H9 (cell line): ENCODE results near the gene RNF220. TPM values are rescaled to one million over a fixed set of nuclear protein-coding genes. Genes with fewer than 3 reads are reported as not detected.

Experiments
- DNase-seq: peaks from one replicate; pipeline ENCODE4 v3.0.0-alpha.2; 2017
- H2AFZ ChIP-seq: one replicate; pipeline ENCODE4 v1.6.1; 2013; ENCODE audit warnings: mild to moderate bottlenecking, low read length, control low read depth, moderate library complexity
- H2AK5ac ChIP-seq: 2 replicates; pipeline ENCODE4 v1.6.1; 2013; ENCODE audit warnings: low read length, control low read depth, mixed read lengths; ENCODE audit not compliant: insufficient read length
- H2BK120ac ChIP-seq: one replicate; pipeline ENCODE4 v1.6.1; 2013; ENCODE audit warnings: low read depth, mild to moderate bottlenecking, low read length, control low read depth, inconsistent platforms; ENCODE audit not compliant: poor library complexity, severe bottlenecking
- H2BK12ac ChIP-seq: 2 replicates; pipeline ENCODE4 v1.6.1; 2013; ENCODE audit warnings: low read length, control low read depth, mixed read lengths, low read depth; ENCODE audit not compliant: insufficient read length
- H2BK15ac ChIP-seq: 2 replicates; pipeline ENCODE4 v1.6.1; 2013; ENCODE audit warnings: low read depth, low read length, control low read depth
- H2BK20ac ChIP-seq: one replicate; pipeline ENCODE4 v1.6.1; 2013; ENCODE audit warnings: low read depth, mild to moderate bottlenecking, low read length, control low read depth, inconsistent platforms; ENCODE audit not compliant: poor library complexity, severe bottlenecking
- H2BK5ac ChIP-seq: 2 replicates; pipeline ENCODE4 v1.6.1; 2013; ENCODE audit warnings: low read length, control low read depth, mixed read lengths; ENCODE audit not compliant: insufficient read length
- H3K14ac ChIP-seq: 2 replicates; pipeline ENCODE4 v1.6.1; 2013; ENCODE audit warnings: low read length, control low read depth; ENCODE audit not compliant: insufficient read depth
- H3K18ac ChIP-seq: 2 replicates; pipeline ENCODE4 v1.6.1; 2013; ENCODE audit warnings: low read depth, mild to moderate bottlenecking, mixed read lengths, low read length, control low read depth; ENCODE audit not compliant: insufficient read length
- H3K23ac ChIP-seq: 2 replicates; pipeline ENCODE4 v1.6.1; 2013; ENCODE audit warnings: low read length, control low read depth, mixed read lengths, low read depth; ENCODE audit not compliant: insufficient read length
- H3K23me2 ChIP-seq: 2 replicates; pipeline ENCODE4 v1.6.1; 2013; ENCODE audit warnings: low read depth, mild to moderate bottlenecking, mixed read lengths, low read length, control low read depth; ENCODE audit not compliant: insufficient read length, poor library complexity, severe bottlenecking
- H3K27ac ChIP-seq: 2 replicates; pipeline ENCODE4 v1.5.1; 2013; ENCODE audit warnings: low read length, control low read depth, mixed read lengths, low read depth; ENCODE audit not compliant: insufficient read length
- H3K27me3 ChIP-seq: 2 replicates; pipeline ENCODE4 v1.6.1; 2013; ENCODE audit warnings: low read length, control low read depth, inconsistent platforms; ENCODE audit not compliant: insufficient read depth
- H3K4ac ChIP-seq: 2 replicates; pipeline ENCODE4 v1.6.1; 2013; ENCODE audit warnings: low read depth, mild to moderate bottlenecking, control low read depth, inconsistent platforms, low read length, moderate library complexity
- H3K4me1 ChIP-seq: 2 replicates; pipeline ENCODE4 v1.6.1; 2013; ENCODE audit warnings: low read length, control low read depth, inconsistent platforms; ENCODE audit not compliant: insufficient read depth
- H3K4me2 ChIP-seq: 2 replicates; pipeline ENCODE4 v1.6.1; 2013; ENCODE audit warnings: low read length, control low read depth, mixed read lengths; ENCODE audit not compliant: insufficient read length, insufficient read depth
- H3K56ac ChIP-seq: 2 replicates; pipeline ENCODE4 v1.6.1; 2013; ENCODE audit warnings: low read depth, mild to moderate bottlenecking, mixed read lengths, low read length, control low read depth; ENCODE audit not compliant: insufficient read length
- H3K79me1 ChIP-seq: 2 replicates; pipeline ENCODE4 v1.6.1; 2013; ENCODE audit warnings: low read depth, mild to moderate bottlenecking, moderate library complexity, low read length, control low read depth, inconsistent platforms; ENCODE audit not compliant: insufficient read depth, poor library complexity, severe bottlenecking
- H3K79me2 ChIP-seq: 2 replicates; pipeline ENCODE4 v1.6.1; 2013; ENCODE audit warnings: low read length, control low read depth, inconsistent platforms; ENCODE audit not compliant: insufficient read depth
- H3K9ac ChIP-seq: 2 replicates; pipeline ENCODE4 v1.6.1; 2013; ENCODE audit warnings: low read length, control low read depth, mixed read lengths; ENCODE audit not compliant: insufficient read length; ENCODE audit errors: extremely low read depth
- H3K9me3 ChIP-seq: one replicate; pipeline ENCODE4 v1.6.1; 2013; ENCODE audit warnings: low read depth, low read length, inconsistent platforms; ENCODE audit not compliant: control insufficient read depth
- H3T11ph ChIP-seq: one replicate; pipeline ENCODE4 v1.6.1; 2013; ENCODE audit warnings: mild to moderate bottlenecking, low read length, control low read depth, inconsistent platforms
- H4K20me1 ChIP-seq: one replicate; pipeline ENCODE4 v1.6.1; 2013; ENCODE audit not compliant: control insufficient read depth, insufficient read length, insufficient read depth
- H4K5ac ChIP-seq: 2 replicates; pipeline ENCODE4 v1.6.1; 2013; ENCODE audit warnings: low read depth, mild to moderate bottlenecking, mixed read lengths, low read length, control low read depth; ENCODE audit not compliant: insufficient read length
- H4K8ac ChIP-seq: replicated peaks from 2 replicates; pipeline ENCODE4 v1.6.1; 2013; ENCODE audit warnings: low read length, control low read depth, mixed read lengths, low read depth; ENCODE audit not compliant: insufficient read length
- H4K91ac ChIP-seq: 2 replicates; pipeline ENCODE4 v1.6.1; 2013; ENCODE audit warnings: low read depth, mild to moderate bottlenecking, moderate library complexity, mixed read lengths, low read length, control low read depth; ENCODE audit not compliant: insufficient read length
- H3K27ac Mint-ChIP-seq, 3 experiments: 2 replicates in 2 of 3; 3 replicates in 1 of 3; pipeline ENCODE4 v1.8.0; 2020 to 2021; ENCODE audit warnings: mixed read lengths in 3 of 3, mild to moderate bottlenecking in 1 of 3, moderate library complexity in 1 of 3
- H3K27me3 Mint-ChIP-seq: 2 replicates; pipeline ENCODE4 v1.8.0; 2021; ENCODE audit warnings: low read depth, mild to moderate bottlenecking, moderate library complexity, mixed read lengths
- H3K36me3 Mint-ChIP-seq, 3 experiments: 2 replicates in 2 of 3; 3 replicates in 1 of 3; pipeline ENCODE4 v1.8.0; 2020 to 2021; ENCODE audit warnings: low read depth in 3 of 3, mixed read lengths in 3 of 3; ENCODE audit not compliant: insufficient read depth in 1 of 3
- H3K4me1 Mint-ChIP-seq, 2 experiments: 2 replicates each; pipeline ENCODE4 v1.8.0; 2020; ENCODE audit warnings: mixed read lengths in 2 of 2
- H3K4me3 Mint-ChIP-seq, 2 experiments: 2 replicates in 1 of 2; 3 replicates in 1 of 2; pipeline ENCODE4 v1.8.0; 2020 to 2021; ENCODE audit warnings: mild to moderate bottlenecking in 2 of 2, mixed read lengths in 2 of 2, moderate library complexity in 1 of 2
- H3K9me3 Mint-ChIP-seq, 2 experiments: 2 replicates in 1 of 2; 3 replicates in 1 of 2; pipeline ENCODE4 v1.8.0; 2020; ENCODE audit warnings: mild to moderate bottlenecking in 2 of 2, mixed read lengths in 2 of 2, moderate library complexity in 1 of 2
- WGBS: extraction: QIAGEN DNeasy Blood & Tissue Kit; methylation state at CpG from one replicate; pipeline ENCODE4 v1.1.7; 2013; ENCODE audit warnings: missing lambda C conversion rate, low lambda C conversion rate, mixed read lengths; ENCODE audit not compliant: insufficient read length; ENCODE audit errors: extremely low coverage; 5-methylcytosine and 5-hydroxymethylcytosine counted together
- total RNA-seq: library from RNA; stranded (reverse); gene quantifications from 2 replicates; pipeline ENCODE4 v1.2.1, GENCODE V29; 2021
- TF ChIP-seq, protein P1 (sequence below): fragments of 200-600 bp; sonication (generic); conservative IDR thresholded peaks from 3 replicates; pipeline ENCODE4 v1.8.0; 2021; ENCODE audit warnings: antibody characterized with exemption, mild to moderate bottlenecking

RNF220 gene
- total RNA-seq, 1 experiment from 2014 or later = 109 TPM

GRCh38 chr1:44401256-44402228 lies 3.5 kb upstream of the RNF220 start:
- no peak for DNase-seq
- Histone ChIP-seq H2BK5ac (no peak overlapping the region), H3K9me3 (no peaks in the 10 kb centered on the region), H3K27ac (no peak overlapping the region), H3K14ac (no peak overlapping the region), H2BK12ac (no peak overlapping the region), H3K56ac (no peak overlapping the region), H3K23me2 (peaks cover 10% of the 10 kb centered on the region), H3K4me2 (no peak overlapping the region), H4K20me1 (no peaks in the 10 kb centered on the region), H3K79me1 (no peaks in the 10 kb centered on the region), H2AFZ (no peak overlapping the region), H2BK20ac (no peak overlapping the region), H2BK15ac (no peak overlapping the region), H3K23ac (no peak overlapping the region), H3K4me1 (no peaks in the 10 kb centered on the region; the same call in 1 of the 2 replicates), H2BK120ac (no peak overlapping the region), H3K27me3 (no peaks in the 10 kb centered on the region), H3K79me2 (no peaks in the 10 kb centered on the region), H3K4ac (no peak overlapping the region), H4K8ac (no peak overlapping the region), H4K5ac (no peak overlapping the region), H3T11ph (no peak overlapping the region), H3K9ac (no peak overlapping the region), H2AK5ac (no peak overlapping the region), H4K91ac (no peak overlapping the region), H3K18ac (no peak overlapping the region)
- TF ChIP-seq, protein P1, sequence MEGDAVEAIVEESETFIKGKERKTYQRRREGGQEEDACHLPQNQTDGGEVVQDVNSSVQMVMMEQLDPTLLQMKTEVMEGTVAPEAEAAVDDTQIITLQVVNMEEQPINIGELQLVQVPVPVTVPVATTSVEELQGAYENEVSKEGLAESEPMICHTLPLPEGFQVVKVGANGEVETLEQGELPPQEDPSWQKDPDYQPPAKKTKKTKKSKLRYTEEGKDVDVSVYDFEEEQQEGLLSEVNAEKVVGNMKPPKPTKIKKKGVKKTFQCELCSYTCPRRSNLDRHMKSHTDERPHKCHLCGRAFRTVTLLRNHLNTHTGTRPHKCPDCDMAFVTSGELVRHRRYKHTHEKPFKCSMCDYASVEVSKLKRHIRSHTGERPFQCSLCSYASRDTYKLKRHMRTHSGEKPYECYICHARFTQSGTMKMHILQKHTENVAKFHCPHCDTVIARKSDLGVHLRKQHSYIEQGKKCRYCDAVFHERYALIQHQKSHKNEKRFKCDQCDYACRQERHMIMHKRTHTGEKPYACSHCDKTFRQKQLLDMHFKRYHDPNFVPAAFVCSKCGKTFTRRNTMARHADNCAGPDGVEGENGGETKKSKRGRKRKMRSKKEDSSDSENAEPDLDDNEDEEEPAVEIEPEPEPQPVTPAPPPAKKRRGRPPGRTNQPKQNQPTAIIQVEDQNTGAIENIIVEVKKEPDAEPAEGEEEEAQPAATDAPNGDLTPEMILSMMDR = no peak
- no peak overlapping the region for H3K4me3 Mint-ChIP-seq
- no peak overlapping the region for H3K27ac Mint-ChIP-seq
- no CpG with 5 or more reads among the region's 12 CpGs for WGBS
- peaks cover 4 to 9% of the 10 kb centered on the region in 2 experiments for H3K4me1 Mint-ChIP-seq
- H3K9me3 Mint-ChIP-seq = no peaks in the 10 kb centered on the region; a peak in 1 of 5 replicates
- peaks cover 83% of the 10 kb centered on the region for H3K27me3 Mint-ChIP-seq
- H3K36me3 Mint-ChIP-seq = no peaks in the 10 kb centered on the region
